Ramos (cell line): Measurements from ENCODE around the gene SCN5A.

Source experiments
- in situ Hi-C: fragments of 300-500 bp; cut with MboI; formaldehyde crosslinking; loops from one replicate; pipeline ENCODE4 v1.14.3; 2022; ENCODE audit warnings: low sequenced_read_pairs; ENCODE audit not compliant: unreplicated experiment

The SCN5A gene

GRCh38 chr3:38549957-38550840 is 99.3 kb downstream of the SCN5A start:
- in situ Hi-C loops: no loop called here

DNA sequence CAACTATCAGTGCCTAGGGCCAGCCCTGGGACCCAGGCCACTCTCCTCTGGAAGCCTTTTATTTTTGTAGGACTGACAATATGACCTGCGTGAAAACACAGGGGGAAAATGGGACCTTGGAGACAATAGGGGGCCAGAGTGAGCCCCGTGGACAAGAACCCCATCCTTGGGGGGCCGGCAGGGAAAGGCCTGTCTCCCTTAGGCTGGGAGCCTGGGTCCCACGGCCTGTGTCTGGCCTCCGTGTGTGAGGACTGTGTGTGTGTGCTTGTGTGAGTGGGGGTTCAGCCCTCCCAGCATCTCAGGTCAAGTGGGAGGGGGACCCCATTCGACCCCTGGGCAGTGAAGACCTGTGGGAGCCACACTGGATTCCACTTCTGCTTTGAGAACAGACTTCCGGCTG is 100.0 kb downstream of the SCN5A start:
- in situ Hi-C loops: no loop called here

- in situ Hi-C loops: no loop called here
These were observed 100.4 kb downstream of the SCN5A start for GRCh38 chr3:38549082-38549481.

DNA sequence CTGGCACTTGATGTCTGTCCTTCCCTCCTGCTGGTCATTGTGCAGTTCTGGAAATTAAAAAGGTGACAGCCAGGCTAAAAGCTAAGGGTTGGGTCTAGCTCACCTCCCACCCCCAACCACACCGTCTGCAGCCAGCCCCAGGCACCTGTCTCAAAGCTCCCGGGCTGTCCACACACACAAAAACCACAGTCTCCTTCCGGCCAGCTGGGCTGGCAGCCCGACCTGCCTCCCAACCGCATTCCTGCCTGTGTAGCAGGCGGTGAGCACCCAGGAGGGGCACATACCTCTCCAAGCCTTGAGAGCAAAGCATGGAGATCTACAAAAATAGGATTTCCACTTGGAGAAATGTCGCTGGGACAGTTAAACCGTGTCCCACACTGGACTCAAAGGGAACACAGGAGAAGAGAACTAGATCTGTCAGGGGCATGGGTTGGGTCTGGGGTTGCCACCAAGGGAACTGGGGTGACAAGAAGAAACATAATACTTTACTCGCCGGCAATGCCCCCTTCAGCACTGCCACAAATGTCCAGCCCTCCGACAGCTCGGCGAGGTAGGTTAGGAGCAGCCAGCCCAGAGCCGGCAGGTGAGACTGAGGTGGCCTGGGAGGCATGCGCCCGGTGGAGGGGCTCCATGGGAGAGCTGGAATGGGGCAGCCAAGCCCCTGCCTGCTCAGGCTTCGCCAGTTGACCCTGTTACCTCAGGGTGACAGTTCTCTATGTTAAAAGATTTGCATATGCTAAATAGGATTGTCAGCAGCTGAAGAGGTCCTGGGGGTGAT is 101.1 kb downstream of the SCN5A start:
- in situ Hi-C loops: no loop called here

- in situ Hi-C loops: no loop called here
These were observed 103.5 kb downstream of the SCN5A start for GRCh38 chr3:38545983-38546382.

- in situ Hi-C loops: no loop called here
These were observed 103.9 kb downstream of the SCN5A start for GRCh38 chr3:38545550-38545949.

GRCh38 chr3:38544926-38545325 is 104.6 kb downstream of the SCN5A start:
- in situ Hi-C loops: no loop called here

GRCh38 chr3:38543586-38543985 is 105.9 kb downstream of the SCN5A start:
- in situ Hi-C loops: no loop called here

DNA sequence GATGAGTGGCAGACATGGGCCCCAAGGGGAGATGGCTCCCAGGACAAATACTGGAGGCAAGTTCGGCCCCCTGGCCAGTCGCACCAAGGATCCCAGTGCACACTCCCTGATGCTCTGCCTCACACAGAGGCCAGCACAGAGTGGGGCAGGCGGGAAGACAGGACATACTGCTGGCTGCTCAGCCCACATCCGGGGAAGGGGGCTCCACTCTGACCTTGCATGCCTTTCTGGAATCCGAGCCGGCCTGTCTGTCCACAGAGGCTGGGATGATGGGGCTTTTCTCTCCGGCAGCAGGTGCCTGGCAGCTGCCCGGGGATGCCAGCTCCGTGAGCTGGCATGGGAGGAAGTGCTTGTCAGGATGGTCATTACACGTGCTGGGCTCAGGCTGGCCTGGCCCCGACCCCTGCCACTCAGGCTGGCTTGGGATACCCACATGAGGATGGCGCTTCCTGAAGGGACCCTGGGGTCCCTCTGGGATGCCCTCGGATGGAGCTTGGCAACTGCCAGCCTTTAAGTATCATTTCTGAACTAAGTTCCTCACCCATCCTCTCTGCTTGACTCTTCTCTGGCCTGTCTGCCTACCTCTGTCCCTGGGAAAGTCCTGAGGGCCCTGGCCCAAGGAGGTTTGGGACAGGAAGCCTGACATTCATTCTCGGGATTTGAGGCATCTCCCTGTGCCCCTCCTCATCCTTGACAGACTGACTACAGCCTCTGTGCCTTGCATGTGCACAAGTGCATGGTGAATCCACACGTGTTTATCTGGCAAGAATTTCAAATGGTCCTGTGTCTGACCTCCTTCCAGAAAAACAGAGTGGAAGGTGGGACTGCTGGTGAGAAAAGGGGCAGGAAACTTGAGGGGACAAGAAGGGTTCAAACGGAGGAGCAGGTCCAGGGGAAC is 106.8 kb downstream of the SCN5A start:
- in situ Hi-C loops: no loop called here

GRCh38 chr3:38541806-38542205 is 107.7 kb downstream of the SCN5A start:
- in situ Hi-C loops: no loop called here

GRCh38 chr3:38538773-38539353 is 110.6 kb downstream of the SCN5A start:
- in situ Hi-C loops: no loop called here

DNA sequence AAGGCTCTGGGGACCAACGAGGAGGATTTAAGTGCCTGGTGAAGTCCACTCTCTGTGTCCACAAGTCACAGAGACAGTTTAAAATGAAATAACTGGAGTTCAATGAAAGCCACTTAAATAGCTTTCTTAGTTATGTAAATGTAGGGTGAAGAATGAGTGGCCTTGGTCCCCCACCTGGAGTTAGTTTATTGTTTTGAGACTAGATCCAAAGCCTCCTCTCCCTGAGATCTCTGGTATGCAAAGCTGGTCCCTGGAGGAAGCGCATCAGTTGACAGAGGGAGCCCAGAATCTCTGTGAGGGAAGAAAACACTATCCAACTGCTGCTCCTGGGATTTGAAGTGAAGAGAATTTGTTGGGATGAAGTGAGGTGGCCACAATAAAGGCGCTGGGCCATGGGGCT is 112.8 kb downstream of the SCN5A start:
- in situ Hi-C loops: no loop called here

DNA sequence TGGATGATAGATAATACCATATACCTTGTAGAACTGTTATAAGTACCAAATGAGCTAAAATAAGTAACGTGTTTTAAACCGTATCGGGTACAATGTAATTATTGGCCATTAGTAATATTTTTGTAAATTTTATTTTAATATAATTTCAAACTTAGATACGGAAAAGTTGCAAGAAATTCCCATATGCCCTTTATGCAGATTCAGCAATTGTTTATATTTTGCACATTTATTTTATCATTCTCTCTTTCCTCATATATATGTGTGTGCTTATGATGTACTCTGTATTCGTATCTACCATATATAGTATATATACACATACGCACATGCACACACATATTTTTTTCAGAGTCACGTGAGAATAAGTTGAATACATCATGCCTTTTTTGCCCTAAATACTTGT is 114.9 kb downstream of the SCN5A start:
- in situ Hi-C loops: no loop called here

DNA sequence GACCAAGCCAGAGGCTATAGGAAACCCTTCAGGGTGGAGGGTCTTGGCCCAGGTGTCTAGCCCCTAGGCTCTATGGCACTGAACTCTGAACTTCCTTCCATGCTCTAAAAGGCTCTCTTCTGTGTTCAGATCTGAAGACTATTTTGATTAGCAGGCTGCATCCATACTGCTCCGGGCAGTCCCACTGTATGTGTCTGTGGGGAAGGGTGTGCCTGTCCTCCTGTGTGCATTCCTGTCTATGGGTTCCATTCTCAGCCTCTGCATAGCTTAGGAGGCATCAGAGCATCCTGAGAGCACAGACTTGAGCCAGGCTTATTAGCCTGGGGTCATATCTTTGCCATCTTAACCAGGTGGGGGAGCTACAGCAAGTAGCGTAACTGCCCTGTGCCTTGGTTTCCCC is 115.3 kb downstream of the SCN5A start:
- in situ Hi-C loops: no loop called here

DNA sequence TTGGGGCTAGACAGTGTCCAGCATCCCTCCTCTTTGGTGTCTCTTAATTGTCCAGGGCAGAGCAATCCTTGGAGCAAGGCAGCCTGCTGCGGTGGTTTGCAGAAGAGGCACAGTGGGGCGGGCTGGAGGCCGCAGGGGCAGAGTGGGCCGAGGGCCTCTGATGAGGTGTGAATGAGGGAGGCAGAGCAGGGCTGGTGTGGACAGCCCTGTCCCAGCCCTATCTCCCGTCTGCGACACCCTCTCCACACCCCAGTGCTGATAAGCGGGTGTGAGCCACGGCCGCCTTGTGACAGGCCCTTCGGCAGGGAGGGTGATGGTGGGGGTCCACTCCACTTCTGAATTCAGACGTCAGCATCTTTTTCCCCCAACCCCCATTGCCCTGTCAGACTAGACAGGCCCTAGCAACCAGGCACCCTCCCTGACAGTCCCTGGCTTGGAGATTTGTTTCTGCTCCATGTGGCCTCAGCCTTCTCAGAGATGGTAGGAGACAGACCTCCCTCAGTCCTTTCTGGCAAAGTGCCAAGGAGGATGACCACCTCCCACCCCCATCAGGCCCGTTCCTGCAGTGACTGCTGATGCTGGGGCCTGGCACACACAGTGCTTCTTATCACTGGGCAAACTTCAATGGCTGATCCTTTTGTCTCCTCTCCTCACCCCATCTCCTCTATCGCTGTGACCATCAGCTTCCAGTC is 116.1 kb downstream of the SCN5A start:
- in situ Hi-C loops: no loop called here

GRCh38 chr3:38532529-38532928 is 117.0 kb downstream of the SCN5A start:
- in situ Hi-C loops: no loop called here

DNA sequence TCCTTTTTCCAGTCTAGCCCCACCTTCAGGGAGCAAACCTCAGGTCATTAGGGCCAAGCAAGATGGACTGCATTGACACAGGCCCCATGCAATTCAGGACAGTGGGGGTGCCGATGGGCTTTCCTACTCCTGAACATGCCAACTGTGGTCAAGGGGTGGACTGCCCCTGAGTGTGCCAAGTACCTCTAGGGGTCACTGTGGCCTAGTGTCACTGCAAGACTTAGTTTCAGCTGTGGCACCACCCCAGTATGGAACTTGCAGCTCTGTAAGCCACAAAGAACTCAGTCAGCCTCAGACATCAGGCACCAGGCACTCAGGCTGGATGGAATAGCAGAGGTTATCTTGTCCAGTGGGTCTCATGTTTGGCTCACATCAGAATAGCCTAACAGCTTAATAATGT is 121.0 kb downstream of the SCN5A start:
- in situ Hi-C loops: loop anchor here (10.0 kb wide), 1 partner anchor 116 kb away; the partner anchor contains the start of gene SCN5A

DNA sequence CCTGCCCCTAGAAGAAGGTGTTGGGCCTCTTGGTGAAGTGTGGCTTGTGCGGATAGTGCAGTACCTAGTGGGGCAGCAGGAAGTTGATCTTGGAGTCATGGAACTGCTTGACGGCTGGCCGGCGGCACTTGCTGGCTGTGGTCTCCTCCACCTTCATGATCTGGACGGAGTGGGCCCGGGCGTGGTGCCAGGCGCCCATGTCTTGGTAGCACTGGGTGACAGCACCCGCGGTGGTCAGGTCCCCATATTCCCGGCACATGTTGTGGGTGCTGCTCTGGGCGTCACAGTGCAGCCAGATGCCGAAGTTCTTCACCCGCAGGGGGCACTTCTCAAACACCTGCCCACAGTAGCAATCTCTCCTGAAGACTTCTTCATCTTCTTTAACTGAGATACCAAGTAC is 122.7 kb downstream of the SCN5A start:
- in situ Hi-C loops: loop anchor here (10.0 kb wide), 1 partner anchor 118 kb away; the partner anchor contains the start of gene SCN5A

- in situ Hi-C loops: loop anchor here (10.0 kb wide), 1 partner anchor 121 kb away; the partner anchor contains the start of gene SCN5A
These were observed 125.2 kb downstream of the SCN5A start for GRCh38 chr3:38524141-38524739.
